NOMO-1 (cell line): ENCODE data around the gene RAB4B.
"Not testable (repeated sequence)": the region's sequence is repeated elsewhere in the genome, so short reads cannot be mapped to it uniquely, and the experiment has no call there.

Experiments
- DNase-seq, 2 experiments: peaks; one replicate each; lab custom pipeline; 2025; ENCODE audit not compliant: unreplicated experiment in 2 of 2; lab: John Stamatoyannopoulos, UW

RAB4B gene

DNA sequence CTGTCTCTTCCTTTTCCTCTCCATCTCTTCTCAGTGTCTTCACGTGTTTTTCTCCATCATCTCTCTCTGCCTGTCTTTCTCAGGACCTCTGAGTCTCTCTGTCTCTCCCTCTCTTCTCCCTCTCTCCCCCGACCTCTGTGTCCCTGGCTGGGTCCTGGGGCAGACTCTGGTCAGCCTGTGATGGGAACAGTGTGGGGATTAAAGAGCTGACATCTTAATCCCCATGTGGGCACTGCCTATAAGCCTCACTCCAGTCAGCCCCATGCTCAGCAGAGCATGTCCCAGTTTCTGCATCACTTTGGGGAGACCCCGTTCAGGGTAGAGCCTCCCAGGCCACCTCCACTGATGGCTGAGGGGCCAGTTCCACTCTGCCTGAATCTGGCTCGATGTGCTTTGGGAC, 37.2 kb downstream of the RAB4B start:
- no peak for DNase-seq

DNA sequence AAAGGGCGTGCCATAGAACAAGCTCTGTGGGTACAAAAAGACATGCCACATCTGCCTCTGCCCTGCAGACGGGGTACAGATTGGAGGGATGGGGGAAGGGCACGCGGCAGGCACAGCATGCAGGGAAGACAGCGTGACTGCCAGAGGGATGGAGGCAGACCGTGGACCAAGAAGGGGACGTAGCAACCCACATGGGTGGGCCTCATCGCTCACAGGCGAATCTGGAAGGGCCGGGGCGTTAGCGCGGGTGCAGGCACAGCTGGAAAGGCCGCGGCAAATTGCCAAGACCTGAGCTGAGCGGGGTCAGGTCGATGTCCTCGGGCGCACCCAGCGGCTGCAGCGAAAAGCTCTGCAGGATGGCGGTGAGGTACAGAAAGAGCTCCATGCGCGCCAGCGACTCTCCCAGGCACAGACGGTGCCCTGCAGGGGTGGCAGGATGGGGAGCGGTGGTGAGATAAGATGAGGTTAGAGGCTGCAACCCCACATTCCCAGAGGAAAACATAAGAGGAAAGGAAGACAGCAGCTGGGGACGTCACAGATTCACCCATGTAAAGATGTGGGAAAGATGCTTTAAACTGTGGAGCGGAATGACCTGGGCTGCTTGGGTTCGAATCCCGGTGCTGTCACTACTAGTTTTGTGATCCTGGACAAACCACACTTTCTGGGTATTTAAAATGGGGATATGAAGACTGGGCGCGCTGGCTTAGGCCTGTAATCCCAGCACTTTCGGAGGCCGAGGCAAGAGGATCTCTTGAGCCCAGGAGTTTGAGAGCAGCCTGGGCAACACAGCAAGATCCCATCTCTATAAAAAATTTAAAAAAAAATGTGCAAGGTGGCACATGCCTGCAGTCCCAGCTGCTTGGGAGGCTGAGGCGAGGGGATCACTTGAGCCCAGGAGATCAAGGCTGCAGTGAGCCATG, 40.7 kb downstream of the RAB4B start:
- DNase-seq: peak; percentile 15 to 16

DNA sequence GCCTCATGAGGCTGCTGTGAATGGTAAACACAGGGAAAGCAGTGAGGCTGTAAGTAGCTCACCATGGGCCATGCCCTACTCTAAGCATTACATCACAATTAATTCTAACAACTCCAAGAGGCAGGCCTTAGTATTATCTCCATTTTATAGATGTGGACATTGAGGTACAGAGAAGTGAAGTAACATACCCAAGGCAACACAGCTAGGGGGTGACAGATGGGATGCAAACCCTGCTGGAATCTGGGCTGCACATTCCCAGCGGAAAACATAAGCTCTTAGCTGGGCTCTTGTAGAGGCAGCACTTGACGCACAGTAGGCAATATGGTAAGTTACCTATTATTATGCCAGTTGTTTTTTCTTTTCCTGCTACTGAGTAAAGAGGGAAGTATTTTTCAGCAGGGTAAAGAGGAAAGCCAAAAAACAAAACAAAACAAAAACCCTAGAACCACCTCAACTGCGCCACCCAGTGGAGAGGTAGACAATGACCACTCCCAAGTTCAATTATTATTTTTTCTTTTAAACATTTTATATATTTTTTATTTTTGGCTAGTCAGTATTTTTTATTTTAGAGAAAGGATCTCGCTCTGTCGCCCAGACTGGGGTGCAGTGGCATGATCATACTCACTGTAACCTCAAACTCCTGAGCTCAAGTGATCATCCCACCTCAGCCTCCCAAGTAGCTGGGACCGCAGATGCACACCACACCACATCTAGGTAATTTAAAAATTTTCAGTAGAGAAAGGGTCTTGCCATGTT, 41.6 kb downstream of the RAB4B start:
- DNase-seq: peak; percentile 24 to 30

DNA sequence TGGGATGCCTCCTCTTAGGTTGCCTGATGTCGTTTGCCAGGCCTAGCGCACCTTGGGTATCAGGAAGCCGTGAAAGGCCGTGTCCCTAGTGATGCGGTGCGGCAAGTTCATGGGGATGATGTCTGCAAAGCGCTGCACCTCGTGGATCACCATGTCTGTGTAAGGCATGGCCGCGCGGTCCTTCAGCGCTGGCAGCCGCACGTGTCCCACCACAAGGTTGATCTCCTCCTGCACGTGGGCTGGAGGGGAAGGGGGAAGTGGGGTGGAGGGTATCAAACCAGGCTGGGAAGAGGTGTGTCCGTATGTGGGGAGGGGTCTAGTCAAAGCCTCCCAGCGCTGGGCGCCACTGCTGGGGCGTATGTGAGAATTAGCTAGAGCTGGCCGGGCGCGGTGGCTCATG, 44.1 kb downstream of the RAB4B start:
- no peak for DNase-seq

DNA sequence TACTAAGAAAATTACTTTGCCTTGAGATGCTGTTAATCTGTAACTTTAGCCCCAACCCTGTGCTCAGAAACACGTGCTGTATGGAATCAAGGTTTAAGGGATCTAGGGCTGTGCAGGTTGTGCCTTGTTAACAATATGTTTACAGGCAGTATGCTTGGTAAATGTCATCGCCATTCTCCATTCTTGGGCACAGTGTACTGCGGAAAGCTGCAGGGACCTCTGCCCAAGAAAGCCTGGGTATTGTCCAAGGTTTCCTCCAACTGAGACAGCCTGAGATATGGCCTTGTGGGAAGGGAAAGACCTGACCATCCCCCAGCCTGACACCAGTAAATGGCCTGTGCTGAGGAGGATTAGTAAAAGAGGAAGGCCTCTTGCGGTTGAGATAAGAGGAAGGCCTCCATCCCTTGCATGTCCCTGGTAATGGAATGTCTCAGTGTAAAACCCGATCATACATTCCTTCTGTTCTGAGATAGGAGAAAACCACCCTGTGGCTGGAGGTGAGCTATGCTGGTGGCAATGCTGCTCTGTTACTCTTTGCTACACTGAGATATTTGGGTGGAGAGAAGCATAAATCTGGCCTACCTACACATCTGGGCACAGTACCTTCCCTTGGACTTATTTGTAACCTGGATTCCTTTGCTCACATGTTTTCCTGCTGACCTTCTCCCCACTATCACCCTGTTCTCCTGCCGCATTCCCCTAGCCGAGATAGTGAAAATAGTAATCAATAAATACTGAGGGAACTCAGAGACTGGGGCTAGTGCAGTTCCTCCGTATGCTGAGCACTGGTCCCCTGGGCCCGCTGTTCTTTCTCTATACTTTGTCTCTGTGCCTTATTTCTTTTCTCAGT, 44.9 kb downstream of the RAB4B start:
- DNase-seq: peak; percentile 68 to 70

DNA sequence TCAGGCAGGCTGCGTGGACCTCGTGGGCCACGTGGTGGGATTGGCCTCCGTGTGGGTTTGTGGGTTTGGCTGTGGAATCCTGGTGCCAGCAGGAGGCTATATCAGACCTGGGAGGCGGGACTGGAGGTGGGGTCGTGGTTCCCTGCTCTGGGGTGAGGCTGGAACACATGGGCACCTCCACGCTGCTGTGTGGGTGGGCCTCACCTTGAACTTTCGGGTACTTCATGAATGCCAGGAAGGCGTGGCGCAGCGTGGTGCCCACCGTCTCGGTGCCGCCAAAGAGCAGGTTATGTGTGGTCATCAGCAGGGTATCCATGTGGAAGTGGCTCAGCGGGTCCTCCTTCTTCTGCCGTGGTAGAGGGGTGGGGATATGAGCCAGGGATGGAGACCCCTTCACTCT, 46.9 kb downstream of the RAB4B start:
- not testable (repeated sequence) for DNase-seq

DNA sequence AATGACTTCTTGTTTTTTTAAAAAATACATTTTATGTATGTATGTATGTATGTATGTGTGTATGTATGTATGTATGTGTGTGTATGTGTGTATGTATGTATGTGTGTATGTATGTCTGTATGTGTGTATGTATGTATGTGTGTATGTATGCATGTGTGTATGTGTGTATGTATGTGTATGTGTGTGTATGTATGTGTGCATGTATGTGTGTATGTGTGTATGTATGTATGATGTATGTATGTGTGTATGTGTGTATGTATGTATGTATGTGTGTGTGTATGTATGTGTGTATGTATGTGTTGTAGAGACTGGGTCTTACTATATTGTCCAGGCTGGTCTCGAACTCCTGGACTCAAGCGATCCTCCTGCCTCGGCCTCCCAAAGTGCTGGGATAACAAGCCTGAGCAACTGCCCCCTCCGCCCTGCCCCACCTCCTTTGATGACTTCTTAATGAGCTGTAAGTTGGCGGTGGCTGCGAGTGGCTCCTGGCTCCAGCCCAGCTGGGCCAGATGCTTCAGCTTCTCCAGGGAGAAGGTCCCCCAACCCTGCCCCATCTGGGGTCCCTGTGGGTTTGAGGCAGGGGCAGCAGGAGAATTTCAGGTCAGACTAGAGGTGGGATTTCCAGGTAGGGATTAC, 47.5 kb downstream of the RAB4B start:
- DNase-seq: not testable (repeated sequence)

DNA sequence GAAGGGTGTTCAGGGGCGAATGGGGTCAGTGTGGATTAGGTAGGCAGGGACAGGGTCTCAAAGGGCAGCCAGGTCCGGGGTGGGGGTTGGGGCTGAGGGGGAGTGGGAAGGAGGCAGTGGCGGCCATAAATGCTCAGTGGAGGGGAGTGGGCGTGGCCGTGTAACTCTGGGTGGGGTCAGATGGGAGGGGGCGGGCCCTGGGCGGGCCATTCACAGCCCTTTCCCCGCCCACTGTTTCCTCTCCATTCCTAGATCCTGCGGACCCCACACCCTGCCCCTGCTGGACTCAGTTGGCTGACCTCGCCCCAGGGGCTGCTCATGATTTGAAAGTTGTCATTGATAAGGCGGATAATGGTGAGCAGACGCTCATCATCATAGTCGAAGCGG, 48.3 kb downstream of the RAB4B start:
- DNase-seq: not testable (repeated sequence)

DNA sequence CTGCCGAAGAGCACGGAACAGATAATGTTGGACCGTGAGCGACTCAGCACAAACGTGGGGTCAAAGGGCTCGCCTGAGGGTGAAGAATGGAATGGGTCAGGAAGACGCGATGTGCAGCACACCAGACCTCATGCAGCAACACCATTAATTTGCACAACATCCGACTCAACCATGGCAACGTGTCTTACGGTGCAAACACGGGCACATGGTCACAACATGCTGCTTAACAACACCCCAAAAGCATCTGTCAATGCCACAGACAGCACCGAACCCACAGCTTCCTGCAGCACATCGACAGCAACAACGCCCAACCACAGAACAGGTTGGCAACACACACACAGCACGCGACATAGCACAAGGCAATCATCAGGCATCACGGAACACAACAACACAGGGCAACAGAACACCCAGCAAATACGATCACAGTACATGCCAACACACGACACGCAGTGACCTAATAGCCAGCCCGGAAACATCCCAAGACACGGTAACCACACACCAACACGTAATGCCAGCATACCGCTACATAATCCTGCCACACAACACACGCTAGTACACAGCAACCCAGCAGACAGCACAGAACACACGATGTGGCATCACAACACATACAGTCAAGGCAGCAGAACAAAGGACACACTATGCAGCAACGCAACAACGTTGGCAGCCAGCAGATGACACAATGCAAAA, 48.8 kb downstream of the RAB4B start:
- DNase-seq: not testable (repeated sequence)

DNA sequence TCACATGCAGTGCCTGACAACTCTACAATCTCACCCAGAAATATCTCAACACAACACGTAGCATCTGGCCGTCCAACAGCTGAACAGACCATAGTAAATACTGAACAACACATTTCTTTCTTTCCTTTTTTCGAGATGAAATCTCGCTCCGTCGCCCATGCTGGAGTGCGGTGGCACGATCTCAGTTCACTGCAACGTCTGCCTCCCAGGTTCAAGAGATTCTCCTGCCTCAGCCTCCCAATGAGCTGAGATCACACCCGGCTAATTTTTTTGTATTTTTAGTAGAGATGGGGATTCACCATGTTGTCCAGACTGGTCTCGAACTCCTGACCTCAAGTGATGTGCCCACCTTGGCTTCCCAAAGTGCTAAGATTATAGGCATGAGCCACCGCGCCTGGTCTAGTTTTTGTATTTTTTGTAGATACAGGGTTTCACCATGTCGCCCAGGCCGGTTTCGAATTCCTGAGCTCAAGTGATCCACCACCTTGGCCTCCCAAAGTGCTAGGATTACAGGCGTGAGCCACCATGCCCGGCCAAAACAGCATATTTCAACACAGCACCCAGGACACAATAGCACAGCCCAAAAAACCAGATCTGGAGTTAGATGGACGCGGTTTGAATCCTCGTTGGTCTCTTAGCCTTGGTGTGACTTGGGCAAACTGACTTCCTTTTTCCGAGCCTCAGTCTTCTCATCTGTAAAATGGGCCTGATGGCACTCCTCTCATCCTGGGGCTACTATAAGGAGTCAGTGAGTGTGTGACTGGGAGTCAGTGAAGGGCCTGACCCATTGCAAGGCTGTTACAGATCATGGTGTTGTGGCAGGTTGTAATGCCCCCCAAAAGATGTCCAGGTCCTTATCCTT, 49.6 kb downstream of the RAB4B start:
- DNase-seq: no peak

DNA sequence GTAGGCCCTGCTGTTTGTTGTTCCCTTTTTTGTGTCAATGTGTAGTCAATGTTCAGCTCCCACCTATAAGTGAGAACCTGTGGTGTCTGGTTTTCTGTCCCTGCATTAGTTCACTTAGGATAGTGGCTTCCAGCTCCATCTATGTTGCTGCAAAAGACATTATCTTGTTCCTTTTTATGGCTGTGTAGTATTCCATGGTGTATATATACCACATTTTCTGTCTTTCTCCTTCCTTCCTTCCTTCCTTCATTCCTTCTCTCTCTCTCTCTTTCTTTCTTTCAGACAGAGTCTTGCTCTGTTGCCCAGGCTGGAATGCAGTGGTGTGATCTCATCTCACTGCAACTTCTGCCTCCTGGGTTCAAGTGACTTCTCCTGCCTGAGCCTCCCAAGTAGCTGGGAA, 51.2 kb downstream of the RAB4B start:
- DNase-seq: no peak

DNA sequence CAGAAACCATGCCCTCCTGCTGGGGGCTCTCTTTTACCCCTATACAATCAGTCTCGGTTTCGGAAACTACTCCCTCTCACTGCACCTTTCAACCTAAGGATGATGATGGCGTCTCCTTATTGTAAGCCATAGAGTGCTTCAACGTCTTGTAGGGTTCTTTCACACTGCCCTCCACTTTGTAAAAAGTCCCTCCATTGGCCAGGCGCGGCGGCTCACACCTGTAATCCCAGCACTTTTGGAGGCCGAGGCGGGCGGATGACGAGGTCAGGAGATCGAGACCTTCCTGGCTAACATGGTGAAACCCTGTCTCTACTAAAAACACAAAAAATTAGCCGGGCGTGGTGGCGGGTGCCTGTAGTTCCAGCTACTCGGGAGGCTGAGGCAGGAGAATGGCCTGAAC, 52.7 kb downstream of the RAB4B start:
- DNase-seq: not testable (repeated sequence)

DNA sequence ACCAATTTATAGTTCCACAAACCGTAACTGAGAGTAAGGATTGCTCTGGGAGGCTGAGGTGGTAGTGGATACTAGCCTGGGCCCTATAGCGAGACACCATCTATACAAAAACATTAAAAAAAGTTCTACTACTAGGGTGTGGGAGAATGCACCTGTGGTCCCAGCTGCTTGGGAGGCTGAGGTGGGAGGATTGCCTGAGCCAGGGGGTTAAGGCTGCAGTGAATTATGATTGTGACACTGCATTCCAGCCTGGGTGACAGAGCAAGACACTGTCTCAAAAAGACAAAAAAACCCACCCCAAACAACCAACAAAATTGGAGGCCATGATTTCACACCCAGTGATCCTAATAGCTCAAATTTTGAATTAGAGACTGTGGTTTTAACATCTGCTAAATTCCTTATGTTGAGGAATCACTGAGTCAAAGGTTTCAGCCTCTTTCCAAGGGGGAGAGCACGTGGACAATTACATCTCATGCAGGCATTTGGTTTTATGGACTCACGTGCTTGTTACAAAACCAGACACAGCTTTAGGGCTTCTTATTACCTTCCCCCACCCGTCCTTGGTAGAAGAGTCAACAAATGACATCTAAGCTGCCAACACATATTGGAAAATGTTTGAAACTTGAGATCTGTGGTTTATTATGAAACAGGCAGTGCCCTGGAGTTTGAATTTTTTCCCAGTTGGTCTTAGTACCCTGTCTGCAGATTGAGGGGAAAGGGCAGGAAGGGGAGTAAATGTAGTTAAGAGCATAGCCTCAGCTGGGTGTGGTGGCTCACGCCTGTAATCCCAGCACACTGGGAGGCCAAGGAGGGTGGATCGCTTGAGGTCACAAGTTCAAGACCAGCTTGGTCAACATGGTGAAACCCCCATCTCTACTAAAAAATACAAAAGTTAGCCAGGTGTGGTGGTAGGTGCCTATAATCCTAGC, 53.7 kb downstream of the RAB4B start:
- DNase-seq: peak; percentile 43 to 71

DNA sequence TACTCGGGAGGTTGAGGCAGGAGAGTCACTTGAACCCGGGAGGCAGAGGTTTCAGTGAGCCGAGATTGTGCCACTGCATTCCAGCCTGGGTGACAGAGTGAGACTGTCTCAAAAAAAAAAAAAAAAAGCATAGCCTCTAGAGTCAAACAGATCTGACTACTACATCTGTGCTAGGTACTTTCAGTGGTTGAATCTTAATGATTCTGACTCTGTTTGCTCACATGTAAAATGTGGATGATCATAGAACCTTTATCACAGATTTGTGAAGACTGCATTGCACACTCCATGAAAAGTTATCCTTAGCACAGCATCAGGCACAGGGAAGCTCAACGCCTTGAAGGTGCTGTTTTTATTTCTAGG, 54.4 kb downstream of the RAB4B start:
- DNase-seq: not testable (repeated sequence)

DNA sequence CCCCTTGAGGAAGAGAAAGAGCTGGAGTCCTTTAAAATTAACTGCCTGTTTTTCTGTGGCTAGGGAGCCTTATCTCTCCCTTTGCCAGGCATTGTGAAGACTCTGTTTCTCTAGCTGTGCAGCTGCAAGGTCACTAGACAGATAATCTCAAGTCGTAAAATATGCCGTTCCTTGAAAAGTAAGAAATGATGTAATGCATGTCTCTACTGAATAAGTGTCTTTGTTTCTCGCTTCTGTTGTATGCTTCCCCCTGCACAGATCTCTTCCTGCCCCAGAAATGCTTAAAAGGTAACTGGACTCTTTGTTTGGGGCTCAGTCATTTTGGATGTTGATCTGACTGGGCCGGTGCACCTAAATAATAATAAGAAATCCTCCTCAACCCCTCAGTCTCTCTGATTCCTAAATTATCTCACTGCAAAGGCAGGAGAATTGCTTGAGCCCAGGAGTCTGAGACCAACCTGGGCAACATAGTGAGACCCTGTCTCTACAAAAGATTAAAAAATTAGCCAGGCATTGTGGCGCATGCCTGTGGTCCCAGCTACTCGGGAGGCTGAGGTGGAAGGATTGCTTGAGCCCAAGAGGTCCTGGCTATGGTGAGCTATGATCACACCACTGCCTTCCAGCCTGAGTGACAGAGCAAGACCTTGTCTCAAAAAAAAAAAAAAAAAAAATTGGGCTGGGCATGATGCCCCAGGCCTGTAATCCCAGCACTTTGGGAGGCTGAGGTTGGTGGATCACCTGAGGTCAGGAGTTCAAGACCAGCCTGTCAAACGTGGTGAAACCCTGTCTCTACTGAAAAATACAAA, 55.9 kb downstream of the RAB4B start:
- peak in 1 of 2 experiments; percentile 20 for DNase-seq

DNA sequence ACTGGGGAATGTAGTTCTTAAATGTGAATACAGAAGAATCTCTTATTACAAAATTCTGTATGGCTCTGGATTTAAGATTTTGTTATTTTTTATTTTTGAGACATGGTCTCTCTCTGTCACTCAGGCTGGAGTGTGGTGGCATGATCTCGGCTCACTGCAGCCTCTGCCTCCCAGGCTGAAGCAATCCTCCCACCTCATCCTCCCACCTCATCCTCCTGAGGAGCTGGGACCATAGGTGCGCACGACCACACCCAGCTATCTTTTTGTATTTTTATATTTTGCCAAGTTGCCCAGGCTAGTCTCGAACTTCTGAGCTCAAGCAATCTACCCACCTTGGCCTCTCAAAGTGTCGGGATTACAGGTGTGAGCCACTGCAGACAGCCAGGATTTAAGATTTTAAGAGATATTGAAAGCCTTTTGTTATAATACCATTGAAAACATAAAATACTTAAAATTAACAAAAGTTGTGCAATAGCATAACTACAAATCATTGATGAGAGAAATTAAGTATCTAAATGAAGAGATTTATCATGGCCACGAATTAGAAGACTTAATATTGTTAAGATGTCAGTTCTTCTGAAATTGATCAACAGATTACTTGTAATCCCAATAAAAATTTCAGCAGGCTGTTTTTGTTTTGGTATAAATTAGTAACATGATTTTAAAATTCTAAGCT, 58.8 kb downstream of the RAB4B start:
- DNase-seq: no peak

DNA sequence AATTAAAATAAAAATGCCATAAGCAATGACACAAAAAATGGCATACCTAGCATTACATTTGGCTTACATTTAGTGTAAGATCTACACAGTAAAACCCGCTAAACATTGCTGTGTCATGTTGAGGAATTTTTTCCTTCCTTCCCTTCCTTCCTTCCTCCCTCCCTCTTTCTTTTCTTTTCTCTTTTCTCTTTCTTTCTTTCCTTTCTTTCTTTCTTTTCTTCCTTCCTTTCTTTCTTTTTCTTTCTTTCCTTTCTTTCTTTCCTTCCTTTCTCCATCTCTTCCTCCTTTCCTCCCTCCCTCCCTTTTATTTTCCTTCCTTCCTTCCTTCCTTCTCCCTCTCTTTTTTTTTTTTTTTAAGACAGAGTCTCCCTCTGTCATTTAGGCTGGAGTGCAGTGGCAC, 60.4 kb downstream of the RAB4B start:
- not testable (repeated sequence) for DNase-seq
